ENCODE data around the gene GREB1.

Gene GREB1

GRCh38 chr2:11672407-11672806, 138.6 kb downstream of the GREB1 start:
- 0% methylated on average over 1 of the region's 3 CpGs for WGBS (ENCODE audit: insufficient coverage)
- peak in 2 of 3 donors; percentile 27 to 32 for DNase-seq
- H3K9me3 ChIP-seq (ENCODE audit: control extremely low read depth in 1 of 5, control insufficient read depth in 4 of 5, insufficient read depth in 2 of 5, low read depth in 1 of 5, low read length in 4 of 5) = peaks cover 0 to 2% (median 0%) of the 10 kb centered on the region in 5 experiments
- H3K27ac ChIP-seq (ENCODE audit: insufficient read depth in 1 of 2, low read depth in 1 of 2, low read length in 2 of 2, poor library complexity in 1 of 2, severe bottlenecking in 2 of 2) = no peak overlapping the region
- ChIA-PET POLR2A (no interaction called here), CTCF (interaction anchor here (2.1 kb wide), 1 partner anchor 10 kb away, joined by 6 read pairs; no protein-coding TSS in a partner anchor)
- peaks cover 0 to 69% (median 30%) of the 10 kb centered on the region in 5 experiments for H3K27me3 ChIP-seq (replicated peaks in 2 of 5; ENCODE audit: control insufficient read depth in 4 of 5, insufficient read depth in 5 of 5, low read length in 4 of 5)
- peaks cover 0 to 6% (median 5%) of the 10 kb centered on the region in 4 experiments for H3K4me1 ChIP-seq (ENCODE audit: control extremely low read depth in 1 of 4, control insufficient read depth in 4 of 4, insufficient read depth in 4 of 4, low read length in 3 of 4)
- H3K36me3 ChIP-seq (ENCODE audit: control insufficient read depth in 4 of 4, insufficient read depth in 4 of 4, low read length in 3 of 4) = no peaks in the 10 kb centered on the region
- H3K4me3 ChIP-seq (ENCODE audit: control insufficient read depth in 1 of 7, extremely low read depth in 1 of 7, insufficient read depth in 4 of 7, low read depth in 2 of 7, low read length in 6 of 7) = no peak overlapping the region

GRCh38 chr2:11674983-11675382, 141.1 kb downstream of the GREB1 start:
- H3K27ac ChIP-seq (ENCODE audit: insufficient read depth in 1 of 2, low read depth in 1 of 2, low read length in 2 of 2, poor library complexity in 1 of 2, severe bottlenecking in 2 of 2) = no peak overlapping the region
- POLR2A ChIA-PET = interaction anchor here (0.6 kb wide), 1 partner anchor 102 kb away, joined by 3 read pairs; no protein-coding TSS in a partner anchor
- peaks cover 0 to 2% (median 0%) of the 10 kb centered on the region in 5 experiments for H3K9me3 ChIP-seq (ENCODE audit: control extremely low read depth in 1 of 5, control insufficient read depth in 4 of 5, insufficient read depth in 2 of 5, low read depth in 1 of 5, low read length in 4 of 5)
- no peak for DNase-seq
- H3K4me1 ChIP-seq (ENCODE audit: control extremely low read depth in 1 of 4, control insufficient read depth in 4 of 4, insufficient read depth in 4 of 4, low read length in 3 of 4) = peaks cover 0 to 4% (median 1%) of the 10 kb centered on the region in 4 experiments
- H3K4me3 ChIP-seq (ENCODE audit: control insufficient read depth in 1 of 7, extremely low read depth in 1 of 7, insufficient read depth in 4 of 7, low read depth in 2 of 7, low read length in 6 of 7) = no peak overlapping the region
- no peaks in the 10 kb centered on the region for H3K36me3 ChIP-seq (ENCODE audit: control insufficient read depth in 4 of 4, insufficient read depth in 4 of 4, low read length in 3 of 4)
- peaks cover 0 to 63% (median 32%) of the 10 kb centered on the region in 5 experiments for H3K27me3 ChIP-seq (replicated peaks in 2 of 5; ENCODE audit: control insufficient read depth in 4 of 5, insufficient read depth in 5 of 5, low read length in 4 of 5)
- WGBS (ENCODE audit: insufficient coverage) = 83% methylated on average over 8 of the region's 10 CpGs
- CTCF ChIA-PET = interaction anchor here (1.2 to 1.6 kb wide), 3 partner anchors 18 to 109 kb away, joined by 3 to 4 read pairs (median 4); no protein-coding TSS in a partner anchor

- no peak for DNase-seq
- Histone ChIP-seq H3K4me3 (ENCODE audit: control insufficient read depth in 1 of 7, extremely low read depth in 1 of 7, insufficient read depth in 4 of 7, low read depth in 2 of 7, low read length in 6 of 7) (no peak overlapping the region), H3K9me3 (ENCODE audit: control extremely low read depth in 1 of 5, control insufficient read depth in 4 of 5, insufficient read depth in 2 of 5, low read depth in 1 of 5, low read length in 4 of 5) (peaks cover 0 to 2% (median 0%) of the 10 kb centered on the region in 5 experiments), H3K27me3 (replicated peaks in 2 of 5; ENCODE audit: control insufficient read depth in 4 of 5, insufficient read depth in 5 of 5, low read length in 4 of 5) (peaks cover 0 to 57% (median 26%) of the 10 kb centered on the region in 5 experiments), H3K36me3 (ENCODE audit: control insufficient read depth in 4 of 4, insufficient read depth in 4 of 4, low read length in 3 of 4) (no peaks in the 10 kb centered on the region), H3K27ac (ENCODE audit: insufficient read depth in 1 of 2, low read depth in 1 of 2, low read length in 2 of 2, poor library complexity in 1 of 2, severe bottlenecking in 2 of 2) (no peak overlapping the region), H3K4me1 (ENCODE audit: control extremely low read depth in 1 of 4, control insufficient read depth in 4 of 4, insufficient read depth in 4 of 4, low read length in 3 of 4) (no peaks in the 10 kb centered on the region)
- WGBS (ENCODE audit: insufficient coverage) = no CpG with 5 or more reads among the region's 3 CpGs
- ChIA-PET CTCF (interaction anchor here (1.2 to 1.3 kb wide), 2 partner anchors 17 to 69 kb away, joined by 3 to 4 read pairs; no protein-coding TSS in a partner anchor), POLR2A (no interaction called here)
These were observed 141.7 kb downstream of the GREB1 start for GRCh38 chr2:11675423-11676112.

GRCh38 chr2:11676640-11677039, 142.8 kb downstream of the GREB1 start:
- DNase-seq = no peak
- ChIA-PET POLR2A (no interaction called here), CTCF (interaction anchor here (0.6 to 1.4 kb wide), 4 partner anchors 11 to 307 kb away, joined by 3 to 5 read pairs (median 3); no protein-coding TSS in a partner anchor)
- H3K27ac ChIP-seq (ENCODE audit: insufficient read depth in 1 of 2, low read depth in 1 of 2, low read length in 2 of 2, poor library complexity in 1 of 2, severe bottlenecking in 2 of 2) = no peak overlapping the region
- no peak overlapping the region for H3K4me3 ChIP-seq (ENCODE audit: control insufficient read depth in 1 of 7, extremely low read depth in 1 of 7, insufficient read depth in 4 of 7, low read depth in 2 of 7, low read length in 6 of 7)
- H3K9me3 ChIP-seq (ENCODE audit: control extremely low read depth in 1 of 5, control insufficient read depth in 4 of 5, insufficient read depth in 2 of 5, low read depth in 1 of 5, low read length in 4 of 5) = peaks cover 0 to 2% (median 0%) of the 10 kb centered on the region in 5 experiments
- peaks cover 0 to 48% (median 19%) of the 10 kb centered on the region in 5 experiments for H3K27me3 ChIP-seq (replicated peaks in 2 of 5; ENCODE audit: control insufficient read depth in 4 of 5, insufficient read depth in 5 of 5, low read length in 4 of 5)
- no peaks in the 10 kb centered on the region for H3K4me1 ChIP-seq (ENCODE audit: control extremely low read depth in 1 of 4, control insufficient read depth in 4 of 4, insufficient read depth in 4 of 4, low read length in 3 of 4)
- no peaks in the 10 kb centered on the region for H3K36me3 ChIP-seq (ENCODE audit: control insufficient read depth in 4 of 4, insufficient read depth in 4 of 4, low read length in 3 of 4)
- 78% methylated on average over 8 of the region's 11 CpGs for WGBS (ENCODE audit: insufficient coverage)

- H3K4me3 ChIP-seq (ENCODE audit: control insufficient read depth in 1 of 7, extremely low read depth in 1 of 7, insufficient read depth in 4 of 7, low read depth in 2 of 7, low read length in 6 of 7) = no peak overlapping the region
- H3K27ac ChIP-seq (ENCODE audit: insufficient read depth in 1 of 2, low read depth in 1 of 2, low read length in 2 of 2, poor library complexity in 1 of 2, severe bottlenecking in 2 of 2) = no peak overlapping the region
- no peaks in the 10 kb centered on the region for H3K36me3 ChIP-seq (ENCODE audit: control insufficient read depth in 4 of 4, insufficient read depth in 4 of 4, low read length in 3 of 4)
- H3K4me1 ChIP-seq (ENCODE audit: control extremely low read depth in 1 of 4, control insufficient read depth in 4 of 4, insufficient read depth in 4 of 4, low read length in 3 of 4) = no peaks in the 10 kb centered on the region
- peaks cover 0 to 2% (median 0%) of the 10 kb centered on the region in 5 experiments for H3K9me3 ChIP-seq (ENCODE audit: control extremely low read depth in 1 of 5, control insufficient read depth in 4 of 5, insufficient read depth in 2 of 5, low read depth in 1 of 5, low read length in 4 of 5)
- CTCF ChIA-PET = interaction anchor here (0.8 to 1.4 kb wide), 3 partner anchors 11 to 108 kb away, joined by 3 read pairs; no protein-coding TSS in a partner anchor
- H3K27me3 ChIP-seq (replicated peaks in 2 of 5; ENCODE audit: control insufficient read depth in 4 of 5, insufficient read depth in 5 of 5, low read length in 4 of 5) = peaks cover 0 to 47% (median 19%) of the 10 kb centered on the region in 5 experiments
- no peak for DNase-seq
- WGBS (ENCODE audit: insufficient coverage) = 19% methylated on average over 18 of the region's 27 CpGs
- POLR2A ChIA-PET = no interaction called here
These were observed 143.6 kb downstream of the GREB1 start for GRCh38 chr2:11677136-11678055.

GRCh38 chr2:11678306-11678960, 144.6 kb downstream of the GREB1 start:
- POLR2A ChIA-PET = no interaction called here
- CTCF ChIA-PET = interaction anchor here (1.4 kb wide), 1 partner anchor 101 kb away, joined by 3 read pairs; no protein-coding TSS in a partner anchor
- peaks cover 0 to 50% (median 22%) of the 10 kb centered on the region in 5 experiments for H3K27me3 ChIP-seq (replicated peaks in 2 of 5; ENCODE audit: control insufficient read depth in 4 of 5, insufficient read depth in 5 of 5, low read length in 4 of 5)

More at GRCh38 chr2:11678306-11678960, 144.6 kb downstream of the GREB1 start:
- Histone ChIP-seq H3K4me1 (ENCODE audit: control extremely low read depth in 1 of 4, control insufficient read depth in 4 of 4, insufficient read depth in 4 of 4, low read length in 3 of 4) (no peaks in the 10 kb centered on the region), H3K27ac (ENCODE audit: insufficient read depth in 1 of 2, low read depth in 1 of 2, low read length in 2 of 2, poor library complexity in 1 of 2, severe bottlenecking in 2 of 2) (no peak overlapping the region), H3K4me3 (ENCODE audit: control insufficient read depth in 1 of 7, extremely low read depth in 1 of 7, insufficient read depth in 4 of 7, low read depth in 2 of 7, low read length in 6 of 7) (no peak overlapping the region), H3K9me3 (ENCODE audit: control extremely low read depth in 1 of 5, control insufficient read depth in 4 of 5, insufficient read depth in 2 of 5, low read depth in 1 of 5, low read length in 4 of 5) (peaks cover 0 to 2% (median 0%) of the 10 kb centered on the region in 5 experiments), H3K36me3 (ENCODE audit: control insufficient read depth in 4 of 4, insufficient read depth in 4 of 4, low read length in 3 of 4) (no peaks in the 10 kb centered on the region)
- DNase-seq = no peak
- 83% methylated on average over 12 of the region's 14 CpGs for WGBS (ENCODE audit: insufficient coverage)
